GM21423 (cell line): ENCODE data around the gene H1-8.
"Not testable (repeated sequence)": the region's sequence is repeated elsewhere in the genome, so short reads cannot be mapped to it uniquely, and the experiment has no call there.

Source experiments
- ATAC-seq: cut with Tn5 transposase; IDR thresholded peaks from one replicate; pipeline ENCODE4 v1.9.1; 2021; ENCODE audit warnings: mild to moderate bottlenecking, moderate library complexity; ENCODE audit not compliant: unreplicated experiment

Gene H1-8

DNA sequence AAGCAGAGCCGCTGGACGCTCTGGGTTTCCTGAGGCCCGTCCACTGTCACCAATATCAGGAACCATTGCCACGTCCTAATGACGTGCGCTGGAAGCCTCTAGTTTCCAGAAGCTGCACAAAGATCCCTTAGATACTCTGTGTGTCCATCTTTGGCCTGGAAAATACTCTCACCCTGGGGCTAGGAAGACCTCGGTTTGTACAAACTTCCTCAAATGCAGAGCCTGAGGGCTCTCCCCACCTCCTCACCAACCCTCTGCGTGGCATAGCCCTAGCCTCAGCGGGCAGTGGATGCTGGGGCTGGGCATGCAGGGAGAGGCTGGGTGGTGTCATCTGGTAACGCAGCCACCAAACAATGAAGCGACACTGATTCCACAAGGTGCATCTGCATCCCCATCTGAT lies 11.3 kb upstream of the H1-8 start:
- no peak for ATAC-seq

DNA sequence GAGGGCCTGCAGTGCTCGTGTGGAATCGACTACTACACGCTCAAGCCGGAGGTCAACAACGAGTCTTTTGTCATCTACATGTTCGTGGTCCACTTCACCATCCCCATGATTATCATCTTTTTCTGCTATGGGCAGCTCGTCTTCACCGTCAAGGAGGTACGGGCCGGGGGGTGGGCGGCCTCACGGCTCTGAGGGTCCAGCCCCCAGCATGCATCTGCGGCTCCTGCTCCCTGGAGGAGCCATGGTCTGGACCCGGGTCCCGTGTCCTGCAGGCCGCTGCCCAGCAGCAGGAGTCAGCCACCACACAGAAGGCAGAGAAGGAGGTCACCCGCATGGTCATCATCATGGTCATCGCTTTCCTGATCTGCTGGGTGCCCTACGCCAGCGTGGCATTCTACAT lies 10.7 kb upstream of the H1-8 start:
- ATAC-seq: no peak

DNA sequence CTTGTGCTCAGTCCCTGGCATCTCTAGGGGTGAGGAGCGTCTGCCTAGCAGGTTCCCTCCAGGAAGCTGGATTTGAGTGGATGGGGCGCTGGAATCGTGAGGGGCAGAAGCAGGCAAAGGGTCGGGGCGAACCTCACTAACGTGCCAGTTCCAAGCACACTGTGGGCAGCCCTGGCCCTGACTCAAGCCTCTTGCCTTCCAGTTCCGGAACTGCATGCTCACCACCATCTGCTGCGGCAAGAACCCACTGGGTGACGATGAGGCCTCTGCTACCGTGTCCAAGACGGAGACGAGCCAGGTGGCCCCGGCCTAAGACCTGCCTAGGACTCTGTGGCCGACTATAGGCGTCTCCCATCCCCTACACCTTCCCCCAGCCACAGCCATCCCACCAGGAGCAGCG lies 9.6 kb upstream of the H1-8 start:
- ATAC-seq: no peak

GRCh38 chr3:129534428-129535027 lies 8.4 kb upstream of the H1-8 start:
- ATAC-seq: no peak

- ATAC-seq: no peak
Measured at GRCh38 chr3:129535075-129535474, 7.9 kb upstream of the H1-8 start.

DNA sequence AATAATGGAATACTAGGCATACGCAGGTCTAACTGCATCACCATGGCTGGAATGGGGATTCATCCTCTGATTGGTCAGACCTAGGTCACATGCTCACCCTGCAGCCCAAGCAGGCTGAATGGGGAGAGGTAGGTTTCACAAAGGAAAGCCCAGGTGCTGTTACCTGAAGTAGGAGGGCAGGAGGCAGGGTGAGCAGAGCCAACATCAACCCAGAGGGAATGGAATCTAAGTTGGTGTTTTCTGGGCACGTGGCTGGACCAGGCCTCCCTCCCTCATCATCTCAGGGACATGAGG lies 6.7 kb upstream of the H1-8 start:
- no peak for ATAC-seq

- ATAC-seq: no peak
Measured at GRCh38 chr3:129536804-129537203, 6.2 kb upstream of the H1-8 start.

GRCh38 chr3:129539206-129539605 lies 3.8 kb upstream of the H1-8 start:
- ATAC-seq: no peak

GRCh38 chr3:129540776-129541516 lies 2.0 kb upstream of the H1-8 start:
- ATAC-seq: no peak

GRCh38 chr3:129542747-129543146 lies 228 bp upstream of the H1-8 start:
- no peak for ATAC-seq

GRCh38 chr3:129543999-129544398 lies 1.0 kb downstream of the H1-8 start:
- ATAC-seq: no peak

DNA sequence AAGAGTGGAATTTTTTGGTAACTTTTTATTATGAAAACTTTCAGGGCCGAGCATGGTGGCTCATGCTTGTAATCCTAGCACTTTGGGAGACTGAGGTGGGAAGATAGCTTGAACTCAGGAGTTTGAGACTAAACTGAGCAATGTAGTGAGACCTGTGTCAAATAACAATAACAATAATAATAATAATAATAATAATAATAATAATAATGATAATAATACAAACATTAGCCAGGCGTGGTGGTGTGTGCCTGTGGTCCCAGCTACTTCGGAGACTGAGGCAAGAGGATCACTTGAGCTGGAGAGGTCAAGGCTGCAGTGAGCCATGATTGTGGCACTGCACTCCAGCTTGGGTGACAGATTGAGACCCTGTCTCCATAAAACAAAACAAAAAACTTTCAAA lies 3.0 kb downstream of the H1-8 start:
- not testable (repeated sequence) for ATAC-seq

DNA sequence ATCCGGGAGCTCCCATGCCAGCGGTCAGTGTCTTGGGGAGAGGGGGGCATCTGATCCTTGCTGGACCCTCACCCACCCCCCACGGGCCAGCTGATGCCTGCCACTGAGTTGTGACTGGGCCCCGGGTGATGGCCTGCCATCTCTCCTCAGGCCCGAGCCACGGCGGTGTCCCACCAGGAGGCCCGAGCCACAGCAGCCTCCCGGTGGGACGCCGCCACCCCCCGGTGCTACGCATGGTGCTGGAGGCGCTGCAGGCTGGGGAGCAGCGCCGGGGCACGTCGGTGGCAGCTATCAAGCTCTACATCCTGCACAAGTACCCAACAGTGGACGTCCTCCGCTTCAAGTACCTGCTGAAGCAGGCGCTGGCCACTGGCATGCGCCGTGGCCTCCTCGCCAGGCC lies 4.3 kb downstream of the H1-8 start:
- ATAC-seq: no peak

DNA sequence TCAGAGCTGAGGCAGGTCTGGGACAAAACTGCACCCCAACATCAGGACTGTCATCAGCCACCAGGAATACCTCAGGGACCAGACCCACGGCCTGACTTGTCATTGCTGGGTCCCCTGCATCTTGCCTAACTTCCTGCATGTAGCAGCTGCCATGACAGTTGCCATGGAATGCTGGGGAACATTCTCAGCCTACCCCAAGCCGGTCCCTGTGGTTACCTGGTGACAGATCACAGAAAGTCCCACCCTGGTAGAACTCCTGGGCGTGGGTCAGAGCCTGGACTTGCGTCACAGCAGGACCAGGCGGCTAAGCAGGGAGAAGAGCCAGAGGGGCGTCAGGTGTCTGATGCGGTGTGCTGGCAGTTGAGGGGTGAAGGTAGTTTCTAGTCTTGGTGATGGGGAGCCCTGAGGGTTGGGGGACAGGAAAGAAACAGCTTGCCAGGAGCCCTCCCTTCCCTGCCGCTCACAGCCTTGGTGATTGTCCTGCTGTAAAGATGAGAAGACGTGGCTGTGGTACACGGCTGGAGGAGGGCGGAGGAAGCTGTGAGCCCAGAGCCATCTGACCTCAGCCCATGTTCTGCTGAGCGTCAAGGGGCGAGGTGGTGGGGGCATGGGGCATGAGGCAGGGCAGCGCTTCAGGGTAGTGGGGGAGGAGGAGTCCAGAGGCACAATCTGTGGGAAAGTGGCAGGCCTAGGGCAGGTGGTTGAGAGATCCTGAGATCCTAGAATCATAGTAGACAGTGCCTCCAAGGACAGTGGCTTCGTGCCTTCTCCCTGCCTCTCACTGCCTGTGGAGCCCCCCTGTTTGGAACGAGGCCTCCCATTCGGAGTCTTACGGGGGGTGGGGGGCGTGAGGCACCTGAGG lies 5.4 kb downstream of the H1-8 start:
- no peak for ATAC-seq

- no peak for ATAC-seq
Measured at GRCh38 chr3:129549006-129549800, 6.2 kb downstream of the H1-8 start.

DNA sequence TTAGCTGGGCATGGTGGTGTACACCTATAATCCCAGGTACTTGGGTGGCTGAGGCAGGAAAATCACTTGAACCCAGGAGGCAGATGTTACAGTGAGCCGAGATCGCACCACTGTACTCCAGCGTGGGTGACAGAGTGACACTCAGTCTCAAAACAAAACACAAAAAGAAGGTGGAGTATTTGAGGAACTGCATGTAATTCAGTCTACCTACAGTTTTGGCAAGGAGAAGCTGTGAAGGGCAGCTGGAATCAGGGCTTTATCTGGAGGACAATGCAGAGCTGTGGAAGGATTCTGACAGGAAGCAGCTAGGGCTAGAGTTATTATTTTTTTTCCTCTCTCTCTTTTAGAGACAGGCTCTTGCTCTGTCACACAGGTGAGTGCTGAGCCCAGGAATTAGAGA lies 6.8 kb downstream of the H1-8 start:
- no peak for ATAC-seq

GRCh38 chr3:129552287-129553050 lies 9.5 kb downstream of the H1-8 start:
- ATAC-seq: no peak

GRCh38 chr3:129553171-129553570 lies 10.2 kb downstream of the H1-8 start:
- ATAC-seq: no peak

GRCh38 chr3:129553719-129554118 lies 10.7 kb downstream of the H1-8 start:
- no peak for ATAC-seq

GRCh38 chr3:129554356-129555152 lies 11.6 kb downstream of the H1-8 start:
- no peak for ATAC-seq
